Nucleus accumbens (tissue), 56 donors: ENCODE measurements around the gene EED.

ENCODE experiments used
- DNase-seq, 56 donors: peaks; one replicate each; lab custom pipeline; 2025; lab: John Stamatoyannopoulos, UW

Gene EED, protein sequence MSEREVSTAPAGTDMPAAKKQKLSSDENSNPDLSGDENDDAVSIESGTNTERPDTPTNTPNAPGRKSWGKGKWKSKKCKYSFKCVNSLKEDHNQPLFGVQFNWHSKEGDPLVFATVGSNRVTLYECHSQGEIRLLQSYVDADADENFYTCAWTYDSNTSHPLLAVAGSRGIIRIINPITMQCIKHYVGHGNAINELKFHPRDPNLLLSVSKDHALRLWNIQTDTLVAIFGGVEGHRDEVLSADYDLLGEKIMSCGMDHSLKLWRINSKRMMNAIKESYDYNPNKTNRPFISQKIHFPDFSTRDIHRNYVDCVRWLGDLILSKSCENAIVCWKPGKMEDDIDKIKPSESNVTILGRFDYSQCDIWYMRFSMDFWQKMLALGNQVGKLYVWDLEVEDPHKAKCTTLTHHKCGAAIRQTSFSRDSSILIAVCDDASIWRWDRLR

DNA sequence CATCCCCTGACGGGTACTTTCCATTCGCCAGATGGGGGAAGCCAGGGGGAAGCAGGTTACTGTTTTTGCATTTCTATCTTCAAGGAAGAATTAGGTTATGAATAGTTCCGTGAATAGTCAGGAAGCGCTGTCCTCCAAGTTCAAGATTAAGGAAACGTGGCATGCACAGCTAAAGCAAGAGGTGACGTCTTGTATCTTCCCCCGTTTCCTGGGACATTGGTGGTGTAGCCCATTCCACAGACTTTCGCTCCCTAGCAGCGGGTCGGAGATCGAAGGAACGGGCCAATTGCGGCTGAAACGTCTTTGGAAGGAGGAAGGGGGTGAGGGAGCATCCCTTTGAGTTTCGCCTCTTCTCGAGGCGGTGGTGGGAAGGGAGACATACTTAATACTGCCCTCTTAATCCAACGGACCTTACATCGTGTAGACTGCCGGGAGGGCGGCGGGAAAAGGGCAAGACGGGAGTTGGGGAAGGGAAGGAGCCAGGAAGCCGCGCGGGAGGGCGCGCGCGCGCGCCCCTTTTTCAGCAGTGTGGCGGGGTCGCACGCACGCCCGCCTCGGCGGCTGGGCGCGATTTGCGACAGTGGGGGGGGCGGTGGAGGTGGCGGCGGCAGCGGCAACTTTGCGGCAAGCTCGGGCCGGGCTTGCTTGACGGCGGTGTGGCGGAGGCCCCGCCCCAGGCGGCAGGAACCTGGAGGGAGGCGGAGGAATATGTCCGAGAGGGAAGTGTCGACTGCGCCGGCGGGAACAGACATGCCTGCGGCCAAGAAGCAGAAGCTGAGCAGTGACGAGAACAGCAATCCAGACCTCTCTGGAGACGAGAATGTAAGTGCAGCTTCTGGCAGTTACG is at the start of gene EED:
Gene EED, plus strand, starts transcription at position 232 of the 847 bp plus-strand sequence. Its CDS starts 477 bp downstream, at position 709.
- peak; percentile 40 to 96 (median 91) for DNase-seq

DNA sequence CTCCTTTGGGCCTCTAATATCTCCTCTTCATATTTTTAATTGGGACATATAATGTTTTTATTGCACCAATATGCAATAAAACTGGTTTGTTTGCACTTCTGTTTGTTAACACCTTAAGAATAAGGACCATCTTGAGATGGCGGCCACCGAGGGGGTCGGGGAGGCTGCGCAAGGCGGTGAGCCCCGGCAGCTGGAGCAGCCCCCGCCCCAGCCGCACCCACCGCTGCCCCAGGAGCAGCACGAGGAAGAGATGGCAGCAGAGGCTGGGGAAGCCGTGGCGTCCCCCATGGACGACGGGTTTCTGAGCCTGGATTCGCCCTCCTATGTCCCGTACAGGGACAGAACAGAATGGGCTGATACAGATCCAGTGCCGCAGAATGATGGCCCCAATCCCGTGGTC is 49.6 kb upstream of the EED start:
- no peak for DNase-seq

DNA sequence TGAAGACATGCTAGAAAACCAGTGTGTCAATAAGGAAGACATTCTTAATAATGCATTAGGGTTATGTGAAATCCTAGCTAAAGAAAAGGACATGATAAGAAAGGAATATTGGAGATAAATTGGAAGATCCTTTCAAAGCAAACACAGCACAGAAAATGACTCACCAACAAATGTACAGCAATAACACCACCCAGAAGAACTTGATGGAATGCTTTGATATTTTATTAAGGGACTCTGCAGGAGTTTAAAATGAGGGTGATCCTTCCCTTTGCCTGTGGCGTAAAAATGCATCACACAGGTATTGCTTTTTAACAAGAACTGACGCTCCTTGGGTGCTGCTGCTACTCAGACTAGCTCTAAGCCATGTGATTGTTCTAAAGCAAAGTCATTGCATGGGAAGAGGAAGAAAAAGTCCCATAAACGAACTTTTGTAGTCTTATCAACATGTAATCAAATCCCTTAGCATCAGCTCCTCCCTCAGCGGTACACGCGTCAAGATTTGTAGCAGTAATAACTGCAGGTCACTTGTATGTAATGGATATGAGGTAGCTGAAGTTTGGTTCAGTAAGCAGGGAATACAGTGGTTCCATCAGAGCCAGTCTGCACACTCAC is 48.4 kb upstream of the EED start:
- DNase-seq: no peak

DNA sequence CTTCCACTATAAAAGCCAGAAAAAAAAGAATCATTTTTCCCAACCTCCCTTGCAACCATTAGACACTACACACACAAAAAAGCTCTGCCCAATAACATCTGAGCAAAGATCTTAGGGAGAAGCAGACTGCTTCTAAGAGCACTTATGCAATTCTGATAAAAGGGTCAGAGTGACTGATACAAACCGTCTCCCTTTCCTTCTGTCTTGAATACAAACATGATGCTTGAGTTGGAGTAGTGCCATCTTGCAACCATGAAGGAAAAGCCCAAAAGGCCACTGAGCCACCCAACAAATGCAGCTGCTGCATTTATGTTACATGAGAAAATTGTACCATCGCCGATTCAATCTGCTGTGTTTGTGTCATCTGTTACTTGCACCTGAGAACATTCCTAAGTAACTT is 47.6 kb upstream of the EED start:
- no peak for DNase-seq

DNA sequence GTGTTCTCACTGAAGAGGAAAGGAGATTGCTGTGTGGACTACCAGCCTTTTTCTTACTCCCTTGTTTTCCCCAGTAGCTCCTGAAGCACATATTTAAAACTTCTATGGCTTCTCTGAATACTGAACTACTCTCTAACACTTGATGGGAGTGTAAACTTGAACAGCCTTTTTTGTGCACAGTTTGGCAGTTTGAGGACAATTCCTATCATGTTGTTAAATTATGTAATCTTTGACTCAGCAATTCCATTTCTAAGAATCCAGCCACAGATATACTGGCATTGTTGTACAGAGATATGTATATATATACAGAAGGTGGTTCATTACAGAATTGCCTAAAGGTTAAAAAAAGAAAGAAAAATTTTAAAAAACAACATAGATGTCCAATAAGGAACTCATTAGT is 47.1 kb upstream of the EED start:
- DNase-seq: no peak

DNA sequence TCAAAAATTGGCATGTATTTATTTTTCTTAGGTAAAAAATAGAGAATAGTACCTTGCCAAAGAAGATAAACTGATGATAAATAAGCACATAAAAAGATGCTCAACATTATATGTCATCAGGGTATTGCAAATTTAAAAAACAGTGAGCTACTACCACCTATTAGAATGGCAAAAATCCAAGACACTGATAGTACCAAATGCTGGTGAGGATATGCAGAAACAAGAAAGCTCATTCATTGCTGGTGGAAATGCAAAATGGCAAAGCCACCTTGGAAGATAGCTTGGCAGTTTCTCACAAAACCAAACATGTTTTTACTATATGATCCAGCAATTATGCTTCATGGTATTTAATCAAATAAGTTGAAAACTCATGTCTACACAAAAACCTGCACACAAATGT is 46.4 kb upstream of the EED start:
- no peak for DNase-seq

DNA sequence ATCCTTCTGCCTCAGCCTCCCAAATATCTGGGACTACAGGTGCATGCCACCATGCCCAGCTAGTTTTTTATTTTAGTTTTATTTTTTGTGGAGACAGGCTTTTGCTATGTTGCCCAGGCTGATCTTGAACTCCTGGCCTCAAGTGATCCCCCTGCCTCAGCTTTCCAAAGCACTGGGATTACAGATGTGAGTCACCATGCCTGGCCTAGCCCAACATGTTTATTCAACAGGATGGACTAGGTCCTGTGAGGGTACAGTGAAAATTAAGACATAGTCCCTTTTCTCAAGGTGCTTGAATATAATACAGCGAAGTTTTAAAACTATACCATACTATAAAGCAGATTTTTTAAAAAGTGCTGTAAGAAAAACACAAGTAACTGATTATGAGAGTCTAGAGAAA is 45.2 kb upstream of the EED start:
- DNase-seq: no peak

DNA sequence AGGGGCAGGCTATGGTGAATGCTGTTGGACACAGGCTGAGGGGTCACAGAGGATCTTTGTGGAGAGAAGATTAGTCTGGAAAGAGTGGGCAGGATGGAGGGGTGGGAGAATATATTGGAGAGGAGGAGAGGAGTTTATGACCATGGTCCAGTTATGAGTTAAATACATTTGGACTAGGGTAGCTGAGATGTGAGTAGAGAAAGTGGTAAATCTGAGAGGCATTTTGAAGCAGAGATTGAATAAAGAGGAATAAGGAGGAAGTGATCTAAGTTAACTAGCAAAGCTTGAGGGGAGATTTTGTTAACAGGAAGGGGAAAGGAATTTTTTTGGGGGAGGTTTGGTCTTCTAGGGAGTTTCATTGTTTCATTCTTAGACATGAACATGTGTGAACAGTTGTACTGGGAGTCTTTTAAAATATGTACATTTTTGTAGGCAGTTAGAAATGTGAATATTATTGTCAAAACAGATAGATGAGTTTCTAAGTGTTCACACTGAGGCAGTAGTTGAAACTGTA is 43.1 kb upstream of the EED start:
- no peak for DNase-seq

DNA sequence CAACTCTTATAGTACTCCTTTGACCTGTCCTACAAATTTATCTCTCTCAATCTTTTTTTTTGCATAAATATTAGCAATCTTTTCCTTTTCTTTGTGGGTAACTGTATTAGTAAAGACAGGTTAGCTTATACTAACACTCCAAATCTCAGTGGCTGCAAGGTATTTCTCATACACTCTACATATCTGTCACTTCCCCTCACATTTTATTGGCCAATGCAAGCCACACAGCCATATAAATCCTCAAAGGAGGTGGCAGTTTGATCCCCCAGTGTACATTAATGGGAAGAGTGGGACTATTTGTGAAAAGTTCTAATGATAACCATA is 42.6 kb upstream of the EED start:
- no peak for DNase-seq

DNA sequence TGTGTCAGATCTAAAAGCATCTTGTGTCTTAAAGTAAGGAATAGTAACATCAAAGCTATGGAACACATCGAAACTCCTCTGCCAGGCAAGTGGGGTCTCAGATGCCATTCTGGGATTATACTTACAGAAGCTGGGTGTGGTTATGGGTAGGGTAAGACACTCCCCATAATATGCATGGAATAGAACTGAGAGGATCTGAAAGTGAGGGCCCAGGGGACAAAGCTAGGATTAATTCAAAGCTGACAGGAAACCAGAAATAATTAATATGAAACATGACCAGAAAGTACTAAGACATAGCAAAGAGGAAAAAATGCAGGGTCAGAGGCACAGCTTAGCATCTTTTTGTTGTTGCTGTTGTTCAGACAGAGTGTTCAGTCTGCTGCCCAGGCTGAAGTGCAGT is 40.2 kb upstream of the EED start:
- DNase-seq: no peak

DNA sequence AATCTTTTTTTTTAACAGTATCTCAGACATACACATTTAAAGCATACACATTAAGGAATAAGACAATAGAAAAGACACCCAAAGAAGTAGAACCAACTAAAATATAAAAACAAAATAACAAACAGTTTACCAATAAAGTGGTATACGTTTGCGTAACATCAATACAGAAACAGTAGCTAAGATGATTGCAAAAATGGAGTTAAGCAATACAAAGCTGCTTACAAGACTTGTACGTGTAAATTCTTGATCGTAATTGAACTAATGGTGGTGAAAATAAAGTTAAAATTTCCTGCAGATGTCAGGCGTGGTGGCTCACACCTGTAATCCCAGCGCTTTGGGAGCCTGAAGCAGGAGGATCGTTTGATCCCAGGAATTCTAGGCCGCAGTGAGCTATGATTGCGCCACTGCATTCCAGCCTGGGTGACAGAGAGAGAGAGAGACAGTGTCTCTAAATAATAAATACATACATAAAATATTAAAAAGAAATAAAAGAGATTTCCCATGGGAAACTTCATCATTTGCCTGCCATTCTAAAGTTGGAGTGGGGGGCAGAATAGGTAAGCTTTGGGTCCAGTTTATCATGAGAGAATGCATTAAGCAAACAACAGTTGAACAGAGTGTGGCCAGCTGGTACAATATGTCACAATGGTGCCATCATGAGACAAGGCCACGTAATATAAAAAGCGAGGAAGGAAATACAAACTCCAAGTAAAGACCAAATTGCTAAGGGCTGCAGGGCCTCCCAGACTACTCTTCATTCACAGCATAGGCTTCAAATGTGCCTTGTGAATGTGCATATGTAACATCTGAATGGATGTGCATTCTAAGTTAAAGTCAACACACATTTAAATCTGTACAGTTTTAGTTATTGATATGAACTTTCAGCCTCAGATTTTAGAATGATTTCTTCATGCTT is 38.9 kb upstream of the EED start:
- DNase-seq: peak in 1 of 56 donors; percentile 10

DNA sequence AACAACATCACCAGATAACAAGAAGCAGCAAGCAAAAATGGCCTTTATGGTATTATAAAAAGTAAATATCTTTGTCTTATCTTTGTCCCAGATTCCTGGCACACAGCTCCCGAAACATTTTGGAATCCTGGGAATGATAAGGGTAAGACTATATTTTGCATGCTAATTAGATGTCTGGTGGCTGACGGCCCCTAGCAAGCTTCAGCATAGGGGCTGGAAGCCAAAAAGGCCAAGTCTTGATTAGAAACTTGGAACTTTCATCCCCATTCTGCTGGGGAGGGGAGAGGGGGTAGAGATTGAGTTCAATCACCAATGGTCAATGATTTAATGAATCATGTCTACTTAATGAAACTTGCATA is 38.2 kb upstream of the EED start:
- DNase-seq: no peak

DNA sequence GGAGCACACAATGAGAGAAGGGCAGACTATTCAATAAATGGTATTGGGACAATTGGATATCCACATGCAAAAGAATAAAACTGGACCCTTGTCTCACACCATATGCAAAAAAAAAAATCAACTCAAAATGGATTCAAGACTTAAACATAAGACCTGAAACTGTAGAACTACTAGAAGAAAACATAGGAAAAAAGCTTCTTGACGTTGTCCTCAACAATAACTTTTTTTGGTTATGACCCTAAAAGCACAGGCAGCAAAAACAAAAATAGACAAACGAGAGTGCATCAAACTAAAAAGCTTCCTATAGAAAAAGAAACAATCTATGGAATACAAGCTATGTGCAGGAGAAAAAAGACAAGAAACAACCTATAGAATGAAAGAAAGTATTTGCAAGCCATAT is 37.1 kb upstream of the EED start:
- no peak for DNase-seq

DNA sequence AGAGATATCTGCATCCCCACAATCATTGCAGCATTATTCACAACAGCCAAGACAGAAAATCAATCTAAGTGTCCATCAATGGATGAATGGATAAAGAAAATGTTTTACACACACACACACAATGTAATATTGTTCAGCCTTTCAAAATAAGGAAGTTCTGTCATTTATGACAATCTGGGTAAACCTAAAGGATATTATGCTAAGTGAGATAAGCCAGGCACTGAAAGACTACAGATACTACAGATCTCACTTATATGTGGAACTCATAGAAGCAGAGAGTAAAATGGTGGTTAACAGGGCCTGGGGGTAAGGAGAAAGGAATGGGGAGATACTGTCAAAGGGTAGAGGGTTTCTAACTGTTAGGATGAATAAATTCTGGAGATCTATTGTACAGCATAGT is 36.0 kb upstream of the EED start:
- no peak for DNase-seq

DNA sequence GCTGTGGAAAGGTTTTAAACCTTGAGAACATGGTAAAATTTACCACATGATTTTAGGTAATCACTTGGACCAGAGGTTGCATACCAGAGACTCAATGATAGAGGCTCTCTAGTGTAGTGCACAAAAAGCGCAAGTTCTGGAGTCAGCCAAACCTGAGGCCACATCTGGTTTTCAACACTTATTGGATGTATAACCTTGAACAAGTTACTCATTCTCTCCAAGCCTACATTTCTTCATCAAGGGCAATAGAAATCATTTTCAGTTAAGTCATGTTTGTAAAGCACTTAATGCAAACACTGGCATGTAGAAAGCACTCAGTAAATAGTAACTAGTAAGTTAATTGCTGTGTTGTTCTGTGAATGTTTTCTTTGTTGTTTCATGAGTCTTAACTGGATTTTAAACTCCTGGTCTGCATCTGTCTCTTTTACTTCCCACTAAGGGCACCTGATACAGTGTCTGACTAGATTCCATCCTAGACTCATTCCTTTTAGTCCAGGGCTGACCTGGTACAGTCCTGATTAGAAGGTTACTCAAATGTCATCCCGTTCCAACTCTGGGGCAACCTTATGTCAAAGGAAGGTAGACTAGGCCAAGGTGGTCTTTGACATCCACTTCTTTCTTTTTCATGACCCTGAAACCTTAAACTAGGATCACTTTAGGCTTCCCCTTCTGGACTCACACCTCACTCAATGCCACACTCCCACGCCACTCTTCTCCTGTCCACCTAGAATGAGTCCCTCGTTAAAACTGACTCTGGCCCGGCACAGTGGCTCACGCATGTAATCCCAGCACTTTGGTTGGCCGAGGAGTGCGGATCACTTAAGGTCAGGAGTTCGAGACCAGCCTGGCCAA is 34.5 kb upstream of the EED start:
- no peak for DNase-seq

DNA sequence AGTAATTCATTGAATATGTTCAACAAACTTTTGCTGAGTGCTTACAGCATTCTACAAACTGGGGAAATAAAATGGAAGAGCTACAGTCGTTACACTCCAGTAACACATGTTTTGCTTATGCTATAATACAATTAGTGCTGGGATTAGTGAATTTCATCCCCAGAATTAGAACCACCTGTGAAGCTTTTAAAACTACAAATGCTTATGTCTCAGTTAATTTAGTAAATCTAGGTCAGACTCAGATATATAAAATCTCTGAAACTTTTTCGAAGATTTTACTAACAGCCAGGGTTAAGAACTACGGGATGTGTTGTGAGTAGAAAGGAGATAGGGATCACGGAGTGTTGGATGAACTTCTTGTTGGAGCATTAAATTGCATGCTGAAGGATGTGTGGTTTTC is 33.7 kb upstream of the EED start:
- no peak for DNase-seq

DNA sequence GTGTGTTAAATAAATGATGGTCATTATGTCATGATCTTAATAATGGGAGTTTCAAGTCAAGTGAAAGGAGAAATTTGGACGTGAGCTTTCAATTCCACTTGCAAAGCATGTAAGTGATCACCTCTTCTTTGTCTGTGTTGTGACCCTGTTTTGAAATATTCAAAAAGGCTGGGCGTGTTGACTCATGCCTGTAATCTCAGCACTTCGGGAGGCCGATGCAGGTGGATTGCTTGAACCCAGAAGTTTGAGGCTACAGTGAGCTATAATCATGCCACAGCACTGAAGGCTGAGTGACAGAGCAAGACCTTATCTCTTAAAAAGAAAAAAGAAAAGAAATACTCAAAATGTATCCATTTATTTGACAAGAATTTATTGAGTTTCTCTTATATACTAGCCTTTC is 32.9 kb upstream of the EED start:
- DNase-seq: no peak

DNA sequence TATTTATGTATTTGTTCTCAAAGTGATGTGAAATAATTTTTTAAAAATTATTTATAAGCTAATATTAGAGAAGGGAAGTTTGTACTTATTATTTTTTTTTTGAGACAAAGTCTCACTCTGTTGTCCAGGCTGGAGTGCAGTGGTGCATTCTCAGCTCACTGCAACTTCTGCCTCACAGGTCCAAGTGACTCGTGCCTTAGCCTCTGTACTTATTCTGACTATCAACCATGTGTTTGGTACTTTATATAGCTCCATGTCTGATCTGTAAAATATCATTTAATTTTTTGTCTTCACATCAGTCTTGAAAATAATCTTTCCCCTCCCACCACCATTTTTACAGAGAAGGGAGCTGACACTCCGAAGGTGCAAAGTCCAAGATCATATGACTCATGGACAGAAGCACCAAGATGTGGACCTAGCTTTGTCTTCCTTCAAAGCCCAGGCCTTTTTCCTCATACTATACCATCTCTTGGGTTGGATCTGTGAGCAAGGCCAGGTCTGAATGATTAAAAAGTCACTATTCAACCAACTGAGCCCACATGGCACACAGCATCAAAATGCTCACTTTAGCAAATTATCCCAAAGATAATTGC is 32.4 kb upstream of the EED start:
- DNase-seq: no peak

DNA sequence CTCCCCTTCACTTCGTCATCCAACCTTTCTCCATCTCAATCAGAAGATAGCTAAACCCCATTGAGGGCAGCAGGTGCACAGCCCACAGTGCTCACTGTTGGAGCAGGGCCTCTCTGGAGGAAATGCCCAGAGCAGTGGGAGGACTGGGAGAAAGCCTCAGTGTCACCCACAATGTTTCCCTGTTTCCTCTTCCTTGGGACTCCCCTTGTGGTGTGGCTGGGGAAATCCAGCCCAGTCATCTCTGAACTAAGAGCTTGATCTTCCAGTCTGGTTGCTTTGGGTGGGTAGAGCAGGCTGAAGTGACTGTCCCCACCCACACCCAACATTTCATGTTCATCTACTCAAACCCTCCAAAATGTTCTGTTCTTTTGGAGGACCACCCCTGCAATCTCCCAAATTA is 29.8 kb upstream of the EED start:
- DNase-seq: no peak
